ENCODE results near the gene PDE6D. TPM values are rescaled to one million over a fixed set of nuclear protein-coding genes. Genes with fewer than 3 reads are reported as not detected.

The PDE6D gene
- total and polyA plus RNA-seq, 2 donors (not counting 1 experiment from before 2014, with no cell fraction given) = 31.9 to 36.5 TPM

GRCh38 chr2:231816327-231817026, 35.4 kb upstream of the PDE6D start:
- Histone ChIP-seq H3K79me2 (ENCODE audit: control insufficient read depth, insufficient read depth, low read length) (no peaks in the 10 kb centered on the region), H3K4me3 (ENCODE audit: control extremely low read depth in 1 of 5, extremely low read depth in 1 of 5, insufficient read depth in 1 of 5, low read depth in 2 of 5, low read length in 4 of 5) (no peak overlapping the region), H3K9ac (ENCODE audit: low read length) (no peak overlapping the region), H3K27me3 (replicated peaks in 1 of 4; ENCODE audit: control extremely low read depth in 1 of 4, control insufficient read depth in 3 of 4, insufficient read depth in 4 of 4, low read length in 3 of 4) (no peaks in the 10 kb centered on the region), H3K36me3 (replicated peaks in 1 of 2; ENCODE audit: control extremely low read depth in 1 of 2, control insufficient read depth in 1 of 2, extremely low read depth in 1 of 2, insufficient read depth in 2 of 2, low read length in 1 of 2) (peaks cover 0 to 3% of the 10 kb centered on the region in 2 experiments), H3K9me3 (ENCODE audit: control extremely low read depth in 1 of 3, control insufficient read depth in 2 of 3, insufficient read depth in 1 of 3, low read length in 2 of 3) (no peaks in the 10 kb centered on the region), H3K4me1 (ENCODE audit: control insufficient read depth in 2 of 2, insufficient read depth in 2 of 2, low read length in 2 of 2) (no peaks in the 10 kb centered on the region), H4K20me1 (ENCODE audit: control insufficient read depth, insufficient read depth, low read length, poor library complexity, severe bottlenecking) (no peaks in the 10 kb centered on the region), H3K27ac (ENCODE audit: low read length in 2 of 2) (no peak overlapping the region), H2AFZ (ENCODE audit: insufficient read depth, low read depth, low read length, poor library complexity, severe bottlenecking) (no peak overlapping the region), H3K4me2 (replicated peaks; ENCODE audit: low read depth, low read length, poor library complexity, severe bottlenecking) (no peak overlapping the region)
- ATAC-seq (ENCODE audit: low read depth) = no peak
- ChIA-PET POLR2A (no interaction called here), CTCF (interaction anchor here (1.2 to 1.4 kb wide), 2 partner anchors 36 to 85 kb away, joined by 4 read pairs; no protein-coding TSS in a partner anchor)
- H3K27me3 Mint-ChIP-seq = no peaks in the 10 kb centered on the region
- H3K27ac Mint-ChIP-seq = no peak overlapping the region
- no peak for DNase-seq
- no peaks in the 10 kb centered on the region for H3K4me1 Mint-ChIP-seq
- intact Hi-C loops (cut with micrococcal nuclease) = no loop called here
- WGBS (ENCODE audit: insufficient coverage) = 70% methylated on average over 2 of the region's 8 CpGs
- H3K9me3 Mint-ChIP-seq (ENCODE audit: insufficient read depth) = no peaks in the 10 kb centered on the region
- TF ChIP-seq CTCF (IDR thresholded peaks at IDR 0.05) (no peak), EZH2 (IDR thresholded peaks at IDR 0.05; ENCODE audit: borderline replicate concordance, insufficient read depth, low read depth, low read length, poor library complexity, severe bottlenecking) (no peak)
- no peak overlapping the region for H3K4me3 Mint-ChIP-seq

GRCh38 chr2:231810905-231811304, 29.8 kb upstream of the PDE6D start:
- no peak overlapping the region for H3K27ac ChIP-seq (ENCODE audit: low read length in 2 of 2)
- no peaks in the 10 kb centered on the region for H3K27me3 ChIP-seq (replicated peaks in 1 of 4; ENCODE audit: control extremely low read depth in 1 of 4, control insufficient read depth in 3 of 4, insufficient read depth in 4 of 4, low read length in 3 of 4)
- no peaks in the 10 kb centered on the region for H3K9me3 Mint-ChIP-seq (ENCODE audit: insufficient read depth)
- H3K4me1 ChIP-seq (ENCODE audit: control insufficient read depth in 2 of 2, insufficient read depth in 2 of 2, low read length in 2 of 2) = no peaks in the 10 kb centered on the region
- no peak overlapping the region for H3K4me3 ChIP-seq (ENCODE audit: control extremely low read depth in 1 of 5, extremely low read depth in 1 of 5, insufficient read depth in 1 of 5, low read depth in 2 of 5, low read length in 4 of 5)
- no peak for DNase-seq
- H3K4me2 ChIP-seq (replicated peaks; ENCODE audit: low read depth, low read length, poor library complexity, severe bottlenecking) = no peak overlapping the region
- intact Hi-C loops (cut with micrococcal nuclease) = no loop called here
- CTCF ChIA-PET = no interaction called here
- H3K27ac Mint-ChIP-seq = no peak overlapping the region
- peaks cover 4% of the 10 kb centered on the region for H4K20me1 ChIP-seq (ENCODE audit: control insufficient read depth, insufficient read depth, low read length, poor library complexity, severe bottlenecking)
- H3K4me1 Mint-ChIP-seq = no peaks in the 10 kb centered on the region
- no peaks in the 10 kb centered on the region for H3K9me3 ChIP-seq (ENCODE audit: control extremely low read depth in 1 of 3, control insufficient read depth in 2 of 3, insufficient read depth in 1 of 3, low read length in 2 of 3)
- H3K27me3 Mint-ChIP-seq = no peaks in the 10 kb centered on the region
- no peak for ATAC-seq (ENCODE audit: low read depth)
- POLR2A ChIA-PET = no interaction called here
- no peak overlapping the region for H2AFZ ChIP-seq (ENCODE audit: insufficient read depth, low read depth, low read length, poor library complexity, severe bottlenecking)
- no peaks in the 10 kb centered on the region for H3K79me2 ChIP-seq (ENCODE audit: control insufficient read depth, insufficient read depth, low read length)
- peaks cover 7 to 51% of the 10 kb centered on the region in 2 experiments for H3K36me3 ChIP-seq (replicated peaks in 1 of 2; ENCODE audit: control extremely low read depth in 1 of 2, control insufficient read depth in 1 of 2, extremely low read depth in 1 of 2, insufficient read depth in 2 of 2, low read length in 1 of 2)
- no peak overlapping the region for H3K4me3 Mint-ChIP-seq
- TF ChIP-seq CTCF (IDR thresholded peaks at IDR 0.05) = no peak
- TF ChIP-seq EZH2 (IDR thresholded peaks at IDR 0.05; ENCODE audit: borderline replicate concordance, insufficient read depth, low read depth, low read length, poor library complexity, severe bottlenecking) = no peak
- H3K9ac ChIP-seq (ENCODE audit: low read length) = no peak overlapping the region
